Measurements from ENCODE around the gene LTB. TPM values are rescaled to one million over a fixed set of nuclear protein-coding genes. Genes with fewer than 3 reads are reported as not detected.

Gene LTB
- total and polyA plus RNA-seq, 2 of the 4 experiments (the other 2 are of a cell fraction): not detected

GRCh38 chr6:31619805-31620585 is 37.8 kb upstream of the LTB start (continued):
- no peak for TF ChIP-seq CTCF (conservative IDR thresholded peaks at IDR 0.05; ENCODE audit: low read depth, low read length)

GRCh38 chr6:31617010-31617409 is 34.8 kb upstream of the LTB start:
- no peak overlapping the region for H3K14ac ChIP-seq (replicated peaks; ENCODE audit: low read depth, low read length)
- H2BK120ac ChIP-seq (ENCODE audit: low read depth, low read length): no peak overlapping the region
- H4K20me1 ChIP-seq (ENCODE audit: insufficient read depth, low read length): peaks cover 11% of the 10 kb centered on the region
- no peak overlapping the region for H2AFZ ChIP-seq (replicated peaks; ENCODE audit: low read length, poor library complexity)
- WGBS, 2 experiments (ENCODE audit: extremely low coverage in 2 of 2, insufficient read length in 1 of 2): no CpG with 5 or more reads among the region's 2 CpGs
- peaks cover 3% of the 10 kb centered on the region for H3K27me3 ChIP-seq (ENCODE audit: control insufficient read depth, insufficient read depth, low read length)
- H3K23ac ChIP-seq (ENCODE audit: low read depth, low read length): no peak overlapping the region
- H3K27ac ChIP-seq (ENCODE audit: insufficient read depth, low read length): no peak overlapping the region
- intact Hi-C loops (cut with micrococcal nuclease): no loop called here
- H4K8ac ChIP-seq (ENCODE audit: low read depth in 2 of 2, low read length in 2 of 2): no peak overlapping the region
- H2BK20ac ChIP-seq (ENCODE audit: low read depth, low read length): no peak overlapping the region
- in situ Hi-C loops (cut with MboI; ENCODE audit: low sequenced_read_pairs): no loop called here
- H2AK5ac ChIP-seq (ENCODE audit: low read depth, low read length): no peak overlapping the region
- no peak overlapping the region for H2AK9ac ChIP-seq (replicated peaks; ENCODE audit: low read depth, low read length, poor library complexity)
- no peak overlapping the region for H2BK15ac ChIP-seq (ENCODE audit: low read depth, low read length)
- DNase-seq: no peak
- H3K4me2 ChIP-seq (ENCODE audit: low read depth, low read length): no peak overlapping the region
- H3K36me3 ChIP-seq (ENCODE audit: control insufficient read depth, insufficient read depth, low read length): no peaks in the 10 kb centered on the region; the same call in 1 of the 2 replicates
- 0 out of 2 replicates have a peak, but pooled peaks cover 3% of the 10 kb centered on the region for H3K9me1 ChIP-seq (ENCODE audit: insufficient read depth, low read length)
- H3K79me1 ChIP-seq (ENCODE audit: low read depth in 1 of 2, low read length in 2 of 2): peaks cover 0 to 8% of the 10 kb centered on the region in 2 experiments; a peak in 1 of 4 replicates
- no peaks in the 10 kb centered on the region for H3K9me3 ChIP-seq (ENCODE audit: control insufficient read depth, insufficient read depth, low read length)
- H3K4me1 ChIP-seq (ENCODE audit: control insufficient read depth, insufficient read depth, low read length): no peaks in the 10 kb centered on the region
- H3K4me3 ChIP-seq (ENCODE audit: insufficient read depth, low read depth, low read length): no peak overlapping the region
- no peak for ATAC-seq (ENCODE audit: low read depth)
- no peak overlapping the region for H4K5ac ChIP-seq (ENCODE audit: low read depth, low read length)
- BruUV-seq (replicated peaks): no TSS peak
- H3K56ac ChIP-seq (ENCODE audit: extremely low read depth, insufficient read depth, low read length): no peak overlapping the region
- POLR2A ChIA-PET (ENCODE audit: unreplicated experiment): no interaction called here
- H3K18ac ChIP-seq (ENCODE audit: low read depth, low read length): no peak overlapping the region
- no peak overlapping the region for H4K91ac ChIP-seq (ENCODE audit: insufficient read depth, low read depth, low read length)
- no peak overlapping the region for H3K4ac ChIP-seq (ENCODE audit: low read depth, low read length)
- no peak overlapping the region for H3K9ac ChIP-seq (ENCODE audit: low read depth, low read length)
- H2BK5ac ChIP-seq (ENCODE audit: low read depth, low read length, poor library complexity, severe bottlenecking): no peak overlapping the region
- dilution Hi-C loops (cut with HindIII; ENCODE audit: low sequenced_read_pairs, unreplicated experiment): no loop called here
- CTCF ChIA-PET: no interaction called here
- TF ChIP-seq MAFK (IDR thresholded peaks at IDR 0.05; ENCODE audit: low read depth, low read length): no peak
- no peak for TF ChIP-seq BHLHE40 (IDR thresholded peaks at IDR 0.05; ENCODE audit: low read depth, low read length)
- no peak for TF ChIP-seq NFE2L2 (IDR thresholded peaks at IDR 0.05; ENCODE audit: low read depth, low read length)
- TF ChIP-seq FOS (IDR thresholded peaks at IDR 0.05; ENCODE audit: low read depth, low read length): no peak
- TF ChIP-seq MXI1 (IDR thresholded peaks at IDR 0.05; ENCODE audit: borderline replicate concordance, low read depth, low read length): no peak
- no peak for TF ChIP-seq CHD1 (IDR thresholded peaks at IDR 0.05; ENCODE audit: low read depth, low read length)
- TF ChIP-seq RFX5 (IDR thresholded peaks at IDR 0.05; ENCODE audit: low read depth, low read length): no peak
- no peak for TF ChIP-seq CTCF (conservative IDR thresholded peaks at IDR 0.05; ENCODE audit: low read depth, low read length)
- TF ChIP-seq CEBPB (IDR thresholded peaks at IDR 0.05; ENCODE audit: low read depth, low read length): no peak
- no peak for TF ChIP-seq ELK1 (IDR thresholded peaks at IDR 0.05; ENCODE audit: borderline replicate concordance, low read depth, low read length)
- no peak for TF ChIP-seq SMC3 (IDR thresholded peaks at IDR 0.05; ENCODE audit: low read depth, low read length)
